ENCODE measurements around the gene PRMT5.

Gene PRMT5

GRCh38 chr14:22925513-22925912 is 3.7 kb downstream of the PRMT5 start:
- Histone ChIP-seq H3K79me1 (replicated peaks; ENCODE audit: low read length, poor library complexity, severe bottlenecking) (peaks cover 27% of the 10 kb centered on the region), H3K36me3 (ENCODE audit: control insufficient read depth in 1 of 2, insufficient read depth in 2 of 2, low read depth in 1 of 2, low read length in 2 of 2) (peaks cover 33 to 64% of the 10 kb centered on the region in 2 experiments), H2BK5ac (ENCODE audit: low read depth, low read length, poor library complexity, severe bottlenecking) (no peak overlapping the region), H2BK120ac (ENCODE audit: low read depth, low read length) (no peak overlapping the region), H3K4ac (ENCODE audit: low read depth in 1 of 2, low read length in 2 of 2) (no peak overlapping the region), H4K91ac (ENCODE audit: low read length) (no peak overlapping the region), H3K4me3 (ENCODE audit: insufficient read depth in 1 of 2, low read depth in 1 of 2, low read length in 2 of 2) (no peak overlapping the region), H3K9me3 (ENCODE audit: control insufficient read depth, low read length) (no peaks in the 10 kb centered on the region), H2BK15ac (ENCODE audit: low read depth, poor library complexity, severe bottlenecking) (no peak overlapping the region), H3K18ac (ENCODE audit: low read depth in 1 of 2, low read length in 2 of 2) (no peak overlapping the region), H2AK5ac (ENCODE audit: low read length, severe bottlenecking) (no peak overlapping the region), H4K8ac (ENCODE audit: low read length) (no peak overlapping the region), H3K23ac (ENCODE audit: low read length in 2 of 2) (no peak overlapping the region), H3K9ac (ENCODE audit: low read length) (no peak overlapping the region), H3K27ac (ENCODE audit: low read length, poor library complexity, severe bottlenecking) (no peak overlapping the region), H3K27me3 (ENCODE audit: control insufficient read depth in 1 of 2, insufficient read depth in 1 of 2, low read length in 2 of 2) (no peaks in the 10 kb centered on the region), H2BK12ac (ENCODE audit: low read length in 2 of 2) (no peak overlapping the region), H3K4me1 (ENCODE audit: control insufficient read depth, insufficient read depth, low read depth, low read length) (peaks cover 8% of the 10 kb centered on the region), H2AFZ (ENCODE audit: low read depth, low read length) (no peak overlapping the region), H3K14ac (ENCODE audit: low read length in 2 of 2) (no peak overlapping the region), H3K4me2 (ENCODE audit: low read length, poor library complexity, severe bottlenecking) (no peak overlapping the region)
- DNase-seq: no peak
- 91% methylated on average over 8 of the region's 8 CpGs for WGBS

GRCh38 chr14:22923746-22924145 is 5.4 kb downstream of the PRMT5 start:
- no peak overlapping the region for H2BK15ac ChIP-seq (ENCODE audit: low read depth, poor library complexity, severe bottlenecking)
- H3K36me3 ChIP-seq (ENCODE audit: control insufficient read depth in 1 of 2, insufficient read depth in 2 of 2, low read depth in 1 of 2, low read length in 2 of 2): peaks cover 36 to 72% of the 10 kb centered on the region in 2 experiments
- H3K18ac ChIP-seq (ENCODE audit: low read depth in 1 of 2, low read length in 2 of 2): no peak overlapping the region
- H3K79me1 ChIP-seq (replicated peaks; ENCODE audit: low read length, poor library complexity, severe bottlenecking): peaks cover 27% of the 10 kb centered on the region
- H3K4me2 ChIP-seq (ENCODE audit: low read length, poor library complexity, severe bottlenecking): no peak overlapping the region
- peaks cover 6% of the 10 kb centered on the region for H3K4me1 ChIP-seq (ENCODE audit: control insufficient read depth, insufficient read depth, low read depth, low read length)
- no peak overlapping the region for H2AK5ac ChIP-seq (ENCODE audit: low read length, severe bottlenecking)
- H4K91ac ChIP-seq (ENCODE audit: low read length): no peak overlapping the region
- no peak overlapping the region for H4K8ac ChIP-seq (ENCODE audit: low read length)
- no peaks in the 10 kb centered on the region for H3K27me3 ChIP-seq (ENCODE audit: control insufficient read depth in 1 of 2, insufficient read depth in 1 of 2, low read length in 2 of 2)
- no peak overlapping the region for H3K23ac ChIP-seq (ENCODE audit: low read length in 2 of 2)
- no peak overlapping the region for H2AFZ ChIP-seq (ENCODE audit: low read depth, low read length)
- DNase-seq: no peak
- 98% methylated on average over 4 of the region's 5 CpGs for WGBS
- no peak overlapping the region for H3K27ac ChIP-seq (ENCODE audit: low read length, poor library complexity, severe bottlenecking)
- no peak overlapping the region for H3K14ac ChIP-seq (ENCODE audit: low read length in 2 of 2)
- no peak overlapping the region for H3K9ac ChIP-seq (ENCODE audit: low read length)
- no peak overlapping the region for H3K4ac ChIP-seq (ENCODE audit: low read depth in 1 of 2, low read length in 2 of 2)
- no peak overlapping the region for H2BK12ac ChIP-seq (ENCODE audit: low read length in 2 of 2)
- H2BK120ac ChIP-seq (ENCODE audit: low read depth, low read length): no peak overlapping the region
- H2BK5ac ChIP-seq (ENCODE audit: low read depth, low read length, poor library complexity, severe bottlenecking): no peak overlapping the region
- H3K9me3 ChIP-seq (ENCODE audit: control insufficient read depth, low read length): no peaks in the 10 kb centered on the region
- no peak overlapping the region for H3K4me3 ChIP-seq (ENCODE audit: insufficient read depth in 1 of 2, low read depth in 1 of 2, low read length in 2 of 2)

- 96% methylated on average over 2 of the region's 2 CpGs for WGBS
- Histone ChIP-seq H3K23ac (ENCODE audit: low read length in 2 of 2) (no peak overlapping the region), H3K79me1 (replicated peaks; ENCODE audit: low read length, poor library complexity, severe bottlenecking) (peaks cover 25% of the 10 kb centered on the region), H3K4ac (ENCODE audit: low read depth in 1 of 2, low read length in 2 of 2) (no peak overlapping the region), H3K4me1 (ENCODE audit: control insufficient read depth, insufficient read depth, low read depth, low read length) (peaks cover 2% of the 10 kb centered on the region), H2BK15ac (ENCODE audit: low read depth, poor library complexity, severe bottlenecking) (no peak overlapping the region), H2AK5ac (ENCODE audit: low read length, severe bottlenecking) (no peak overlapping the region), H3K9ac (ENCODE audit: low read length) (no peak overlapping the region), H3K18ac (ENCODE audit: low read depth in 1 of 2, low read length in 2 of 2) (no peak overlapping the region), H2BK120ac (ENCODE audit: low read depth, low read length) (no peak overlapping the region), H3K14ac (ENCODE audit: low read length in 2 of 2) (no peak overlapping the region), H3K4me3 (ENCODE audit: insufficient read depth in 1 of 2, low read depth in 1 of 2, low read length in 2 of 2) (no peak overlapping the region), H2AFZ (ENCODE audit: low read depth, low read length) (no peak overlapping the region), H3K36me3 (ENCODE audit: control insufficient read depth in 1 of 2, insufficient read depth in 2 of 2, low read depth in 1 of 2, low read length in 2 of 2) (peaks cover 36 to 71% of the 10 kb centered on the region in 2 experiments), H3K9me3 (ENCODE audit: control insufficient read depth, low read length) (no peaks in the 10 kb centered on the region), H3K4me2 (ENCODE audit: low read length, poor library complexity, severe bottlenecking) (no peak overlapping the region), H2BK12ac (ENCODE audit: low read length in 2 of 2) (no peak overlapping the region), H3K27me3 (ENCODE audit: control insufficient read depth in 1 of 2, insufficient read depth in 1 of 2, low read length in 2 of 2) (no peaks in the 10 kb centered on the region), H4K8ac (ENCODE audit: low read length) (no peak overlapping the region), H2BK5ac (ENCODE audit: low read depth, low read length, poor library complexity, severe bottlenecking) (no peak overlapping the region), H3K27ac (ENCODE audit: low read length, poor library complexity, severe bottlenecking) (peak overlapping the region; percentile 21), H4K91ac (ENCODE audit: low read length) (no peak overlapping the region)
- no peak for DNase-seq
Measured at GRCh38 chr14:22922294-22922693, 6.9 kb downstream of the PRMT5 start.

- WGBS: 94% methylated on average over 2 of the region's 6 CpGs
- no peak for DNase-seq
- H2BK5ac ChIP-seq (ENCODE audit: low read depth, low read length, poor library complexity, severe bottlenecking): no peak overlapping the region
- H2BK12ac ChIP-seq (ENCODE audit: low read length in 2 of 2): no peak overlapping the region
- no peaks in the 10 kb centered on the region for H3K9me3 ChIP-seq (ENCODE audit: control insufficient read depth, low read length)
- peaks cover 34 to 61% of the 10 kb centered on the region in 2 experiments for H3K36me3 ChIP-seq (ENCODE audit: control insufficient read depth in 1 of 2, insufficient read depth in 2 of 2, low read depth in 1 of 2, low read length in 2 of 2)
- H3K14ac ChIP-seq (ENCODE audit: low read length in 2 of 2): no peak overlapping the region
- H3K18ac ChIP-seq (ENCODE audit: low read depth in 1 of 2, low read length in 2 of 2): no peak overlapping the region
- no peak overlapping the region for H2BK15ac ChIP-seq (ENCODE audit: low read depth, poor library complexity, severe bottlenecking)
- peaks cover 2% of the 10 kb centered on the region for H3K4me1 ChIP-seq (ENCODE audit: control insufficient read depth, insufficient read depth, low read depth, low read length)
- no peak overlapping the region for H2AK5ac ChIP-seq (ENCODE audit: low read length, severe bottlenecking)
- no peak overlapping the region for H4K8ac ChIP-seq (ENCODE audit: low read length)
- no peak overlapping the region for H3K27ac ChIP-seq (ENCODE audit: low read length, poor library complexity, severe bottlenecking)
- H3K4me2 ChIP-seq (ENCODE audit: low read length, poor library complexity, severe bottlenecking): no peak overlapping the region
- H3K23ac ChIP-seq (ENCODE audit: low read length in 2 of 2): no peak overlapping the region
- H2BK120ac ChIP-seq (ENCODE audit: low read depth, low read length): no peak overlapping the region
- no peaks in the 10 kb centered on the region for H3K27me3 ChIP-seq (ENCODE audit: control insufficient read depth in 1 of 2, insufficient read depth in 1 of 2, low read length in 2 of 2)
- H4K91ac ChIP-seq (ENCODE audit: low read length): no peak overlapping the region
- H3K4me3 ChIP-seq (ENCODE audit: insufficient read depth in 1 of 2, low read depth in 1 of 2, low read length in 2 of 2): no peak overlapping the region
- H3K4ac ChIP-seq (ENCODE audit: low read depth in 1 of 2, low read length in 2 of 2): no peak overlapping the region
- peaks cover 16% of the 10 kb centered on the region for H3K79me1 ChIP-seq (replicated peaks; ENCODE audit: low read length, poor library complexity, severe bottlenecking)
- H2AFZ ChIP-seq (ENCODE audit: low read depth, low read length): no peak overlapping the region
- no peak overlapping the region for H3K9ac ChIP-seq (ENCODE audit: low read length)
Measured at GRCh38 chr14:22920697-22921096, 8.5 kb downstream of the PRMT5 start.
